ENCODE data around the gene PTGR1. TPM values are rescaled to one million over a fixed set of nuclear protein-coding genes. Genes with fewer than 3 reads are reported as not detected.

PTGR1 gene
- total RNA-seq, 1 donor from 2014 or later = 67.3 TPM

DNA sequence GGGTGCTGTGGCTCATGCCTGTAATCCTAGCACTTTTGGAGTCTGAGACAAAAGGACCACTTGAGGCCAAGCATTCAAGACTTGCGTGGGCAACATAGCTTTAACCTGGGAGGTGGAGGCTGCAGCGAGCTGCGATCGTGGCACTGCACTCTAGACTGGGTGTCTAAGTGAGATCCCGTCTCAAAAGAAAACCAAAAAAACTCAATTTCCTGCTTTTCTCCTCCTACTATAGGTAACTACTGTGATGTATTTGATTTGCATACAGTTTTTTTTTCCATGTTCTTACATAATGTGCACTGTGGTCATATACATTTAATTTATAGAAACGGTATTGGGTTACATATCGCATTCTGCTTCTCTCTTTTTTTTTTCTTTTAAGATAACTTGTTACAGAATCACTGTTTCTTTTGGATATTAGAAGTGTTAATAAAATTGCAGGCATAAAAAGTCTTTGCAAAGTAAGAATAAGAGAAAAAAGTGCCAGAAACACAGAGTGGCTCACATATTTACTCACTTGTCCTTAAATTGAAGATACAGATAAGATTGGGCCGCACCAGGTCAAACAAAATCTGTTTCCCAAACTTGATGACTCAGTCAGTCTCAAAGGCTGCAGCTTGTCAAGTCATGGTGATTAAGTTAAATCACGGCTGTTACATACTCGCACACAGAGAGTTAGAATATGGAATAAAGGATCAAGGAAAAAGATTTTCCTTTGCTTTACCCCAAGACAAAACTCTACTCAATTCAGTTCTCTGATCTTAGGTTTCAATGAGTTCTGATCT is 2.0 kb upstream of the PTGR1 start:
- Mint-ChIP-seq H3K4me1 (ENCODE audit: unreplicated experiment) (peaks cover 17% of the 10 kb centered on the region), H3K36me3 (peaks cover 11% of the 10 kb centered on the region), H3K27me3 (no peaks in the 10 kb centered on the region), H3K9me3 (no peaks in the 10 kb centered on the region), H3K27ac (peak overlapping the region; percentile 78), H3K4me3 (peak overlapping the region; percentile 76)
- TF ChIP-seq, protein P1, sequence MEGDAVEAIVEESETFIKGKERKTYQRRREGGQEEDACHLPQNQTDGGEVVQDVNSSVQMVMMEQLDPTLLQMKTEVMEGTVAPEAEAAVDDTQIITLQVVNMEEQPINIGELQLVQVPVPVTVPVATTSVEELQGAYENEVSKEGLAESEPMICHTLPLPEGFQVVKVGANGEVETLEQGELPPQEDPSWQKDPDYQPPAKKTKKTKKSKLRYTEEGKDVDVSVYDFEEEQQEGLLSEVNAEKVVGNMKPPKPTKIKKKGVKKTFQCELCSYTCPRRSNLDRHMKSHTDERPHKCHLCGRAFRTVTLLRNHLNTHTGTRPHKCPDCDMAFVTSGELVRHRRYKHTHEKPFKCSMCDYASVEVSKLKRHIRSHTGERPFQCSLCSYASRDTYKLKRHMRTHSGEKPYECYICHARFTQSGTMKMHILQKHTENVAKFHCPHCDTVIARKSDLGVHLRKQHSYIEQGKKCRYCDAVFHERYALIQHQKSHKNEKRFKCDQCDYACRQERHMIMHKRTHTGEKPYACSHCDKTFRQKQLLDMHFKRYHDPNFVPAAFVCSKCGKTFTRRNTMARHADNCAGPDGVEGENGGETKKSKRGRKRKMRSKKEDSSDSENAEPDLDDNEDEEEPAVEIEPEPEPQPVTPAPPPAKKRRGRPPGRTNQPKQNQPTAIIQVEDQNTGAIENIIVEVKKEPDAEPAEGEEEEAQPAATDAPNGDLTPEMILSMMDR (conservative IDR thresholded peaks at IDR 0.05) = no peak
- no peak for DNase-seq (ENCODE audit: extremely low spot score, unreplicated experiment)

DNA sequence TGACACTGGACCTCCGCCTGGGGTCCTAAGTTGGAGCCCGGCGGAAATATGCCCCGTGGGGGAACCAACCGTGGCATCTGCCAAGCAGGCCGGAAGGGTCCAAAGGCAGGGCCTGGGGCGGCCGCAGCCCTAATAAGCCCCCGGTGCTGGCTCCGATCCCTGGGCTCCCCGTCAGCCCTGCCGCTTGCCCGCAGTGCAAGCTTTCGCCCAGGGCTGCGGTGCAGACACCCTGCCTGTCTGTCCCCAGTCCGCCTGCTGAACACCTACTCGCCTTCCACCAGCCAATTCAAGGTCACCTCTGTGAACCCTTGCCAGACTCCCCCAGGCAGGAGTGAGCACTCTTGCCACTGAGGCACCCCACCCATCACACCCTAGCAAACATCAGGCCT is 502 bp upstream of the PTGR1 start:
- Mint-ChIP-seq H3K4me3 (peak overlapping the region; percentile 96), H3K4me1 (ENCODE audit: unreplicated experiment) (peaks cover 17% of the 10 kb centered on the region), H3K36me3 (peaks cover 11% of the 10 kb centered on the region), H3K27me3 (no peaks in the 10 kb centered on the region), H3K9me3 (no peaks in the 10 kb centered on the region), H3K27ac (peak overlapping the region; percentile 85)
- DNase-seq (ENCODE audit: extremely low spot score, unreplicated experiment) = no peak
- TF ChIP-seq, protein P1 (conservative IDR thresholded peaks at IDR 0.05) = no peak

DNA sequence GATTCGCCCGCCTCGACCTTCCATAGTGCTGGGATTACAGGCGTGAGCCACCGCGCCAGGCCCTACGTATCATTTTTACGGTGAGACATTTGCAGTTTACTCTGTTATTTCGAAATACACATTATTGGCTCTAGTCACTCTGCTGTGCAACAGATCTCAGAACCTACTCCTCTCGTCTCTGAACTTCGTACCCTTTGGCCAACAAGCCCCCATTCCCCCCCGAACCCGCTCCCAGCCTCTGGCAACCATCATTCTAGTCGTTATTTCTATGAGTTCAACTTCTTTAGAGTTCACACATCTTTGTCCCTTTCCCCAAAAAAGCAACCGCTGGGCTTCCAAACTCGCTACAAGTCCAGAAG is 735 bp downstream of the PTGR1 start:
- H3K27me3 Mint-ChIP-seq = no peaks in the 10 kb centered on the region
- TF ChIP-seq, protein P1 (conservative IDR thresholded peaks at IDR 0.05) = no peak
- no peaks in the 10 kb centered on the region for H3K9me3 Mint-ChIP-seq
- peaks cover 17% of the 10 kb centered on the region for H3K4me1 Mint-ChIP-seq (ENCODE audit: unreplicated experiment)
- peak overlapping the region; percentile 96 for H3K4me3 Mint-ChIP-seq
- H3K36me3 Mint-ChIP-seq = peaks cover 15% of the 10 kb centered on the region
- peak overlapping the region; percentile 85 for H3K27ac Mint-ChIP-seq
- no peak for DNase-seq (ENCODE audit: extremely low spot score, unreplicated experiment)

DNA sequence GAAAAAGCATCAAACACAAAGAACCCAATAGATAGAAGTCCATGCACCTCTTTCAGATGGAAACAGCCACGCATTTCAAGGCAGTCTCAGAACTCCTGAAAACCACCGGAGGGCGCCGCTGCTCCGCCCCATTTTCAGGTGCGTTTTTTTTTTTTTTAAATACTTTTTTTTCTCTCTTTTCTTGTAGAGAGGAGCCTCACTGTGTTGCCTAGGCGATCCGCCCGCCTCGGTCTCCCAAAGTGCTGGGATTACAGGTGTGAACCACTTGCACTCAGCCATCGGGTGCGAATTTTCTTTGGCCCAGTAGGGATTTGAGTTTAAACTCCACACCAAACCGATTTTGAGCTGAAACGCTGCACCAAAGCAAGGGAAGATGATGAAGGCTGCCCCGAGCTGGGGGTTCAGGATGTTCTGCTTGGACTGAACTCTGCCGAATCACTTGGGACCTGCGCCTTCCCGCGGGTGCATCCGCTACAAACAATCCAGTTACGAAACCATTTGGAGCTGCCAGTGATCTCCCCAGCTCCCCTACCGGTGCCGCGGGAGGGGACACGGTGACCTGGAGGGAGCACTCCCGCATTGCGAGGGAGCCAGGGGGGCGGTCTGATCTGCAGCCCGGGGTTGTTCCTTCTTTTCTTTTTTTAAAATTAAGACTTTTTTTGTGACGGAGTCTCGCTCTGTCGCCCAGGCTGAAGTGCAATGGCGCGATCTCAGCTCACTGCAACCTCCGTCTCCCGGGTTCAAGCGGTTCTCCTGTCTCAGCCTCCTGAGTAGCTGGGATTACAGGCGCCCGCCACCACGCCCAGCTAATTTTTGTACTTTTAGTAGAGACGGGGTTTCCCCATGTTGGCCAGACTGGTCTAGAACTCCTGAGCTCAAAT is 1.4 kb downstream of the PTGR1 start:
- peak overlapping the region; percentile 96 for H3K4me3 Mint-ChIP-seq
- H3K27me3 Mint-ChIP-seq = no peaks in the 10 kb centered on the region
- no peaks in the 10 kb centered on the region for H3K9me3 Mint-ChIP-seq
- peaks cover 17% of the 10 kb centered on the region for H3K4me1 Mint-ChIP-seq (ENCODE audit: unreplicated experiment)
- H3K27ac Mint-ChIP-seq = peak overlapping the region; percentile 85
- H3K36me3 Mint-ChIP-seq = peaks cover 18% of the 10 kb centered on the region
- TF ChIP-seq, protein P1 (conservative IDR thresholded peaks at IDR 0.05) = peak; percentile 83
- no peak for DNase-seq (ENCODE audit: extremely low spot score, unreplicated experiment)

DNA sequence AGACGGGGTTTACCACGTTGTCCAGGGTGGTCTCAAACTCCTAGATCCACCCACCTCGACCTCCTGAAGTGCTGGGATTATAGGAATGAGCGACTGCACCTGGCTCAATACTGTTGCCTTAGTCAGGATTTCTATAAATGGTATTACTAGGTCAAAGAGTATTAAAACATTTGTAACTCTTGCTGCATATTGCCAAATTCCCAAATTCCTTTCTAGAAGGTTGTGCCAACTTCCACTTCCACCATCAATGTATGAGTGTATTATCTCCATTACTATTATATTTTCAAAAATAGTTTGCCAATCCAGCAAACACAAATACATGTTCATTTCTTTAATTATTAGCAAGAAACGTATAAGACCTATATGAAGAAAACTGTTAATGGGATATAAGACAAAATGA is 10.6 kb downstream of the PTGR1 start:
- no peak for DNase-seq (ENCODE audit: extremely low spot score, unreplicated experiment)
- Mint-ChIP-seq H3K4me1 (ENCODE audit: unreplicated experiment) (no peaks in the 10 kb centered on the region), H3K27ac (no peak overlapping the region), H3K27me3 (no peaks in the 10 kb centered on the region), H3K36me3 (peaks cover 11% of the 10 kb centered on the region), H3K4me3 (no peak overlapping the region), H3K9me3 (no peaks in the 10 kb centered on the region)
- TF ChIP-seq, protein P1 (conservative IDR thresholded peaks at IDR 0.05) = no peak

All from type B pancreatic cell (in vitro differentiated cells).